Keratinocyte (primary cell): ENCODE measurements around the gene MYT1. TPM values are rescaled to one million over a fixed set of nuclear protein-coding genes. Genes with fewer than 3 reads are reported as not detected.
"Not testable (repeated sequence)": the region's sequence is repeated elsewhere in the genome, so short reads cannot be mapped to it uniquely, and the experiment has no call there.

Source experiments
- DNase-seq: peaks from one replicate; pipeline ENCODE4 v3.0.0-alpha.2; 2011; ENCODE audit warnings: low read depth, missing footprints, low spot score
- FAIRE-seq: peaks from 2 replicates; lab custom pipeline; 2011; peaks lifted over from hg19 to GRCh38; lab: Jason Lieb, UNC
- H2AFZ ChIP-seq: 2 replicates; pipeline ENCODE4 v1.6.0; 2012; ENCODE audit warnings: low read length, control low read depth, inconsistent platforms; ENCODE audit not compliant: control insufficient read depth
- H3K27ac ChIP-seq: 2 replicates; pipeline ENCODE4 v1.5.1; 2011; ENCODE audit warnings: low read length; ENCODE audit not compliant: control insufficient read depth, insufficient read depth
- H3K27me3 ChIP-seq: 3 replicates; pipeline ENCODE4 v1.6.0; 2011; ENCODE audit warnings: low read length; ENCODE audit not compliant: control insufficient read depth, insufficient read depth; ENCODE audit errors: extremely low read depth
- H3K36me3 ChIP-seq, 2 experiments: 2 replicates in 1 of 2; 3 replicates in 1 of 2; pipeline ENCODE4 v1.5.1; 2011; ENCODE audit warnings: low read length in 2 of 2, mild to moderate bottlenecking in 1 of 2; ENCODE audit not compliant: control insufficient read depth in 2 of 2, insufficient read depth in 2 of 2; ENCODE audit errors: extremely low read depth in 1 of 2
- H3K4me1 ChIP-seq: 3 replicates; pipeline ENCODE4 v1.5.1; 2011; ENCODE audit warnings: low read length; ENCODE audit not compliant: control insufficient read depth, insufficient read depth; ENCODE audit errors: extremely low read depth
- H3K4me2 ChIP-seq: 3 replicates; pipeline ENCODE4 v1.6.0; 2011; ENCODE audit warnings: low read depth, low read length; ENCODE audit not compliant: control insufficient read depth, insufficient read depth; ENCODE audit errors: extremely low read depth
- H3K4me3 ChIP-seq, 3 experiments: fragments of 200-600 bp in 1 of 3; sonication (generic) in 1 of 3; 2 replicates in 2 of 3; 3 replicates in 1 of 3; pipeline ENCODE4 v1.5.1; 2011 to 2016; ENCODE audit warnings: low read length in 3 of 3, mild to moderate bottlenecking in 3 of 3, control low read depth in 2 of 3, inconsistent platforms in 1 of 3, low read depth in 1 of 3, mixed read lengths in 1 of 3, mixed run types in 1 of 3, moderate library complexity in 1 of 3; ENCODE audit not compliant: control insufficient read depth in 2 of 3, insufficient read depth in 2 of 3; ENCODE audit errors: extremely low read depth in 1 of 3
- H3K79me2 ChIP-seq: 2 replicates; pipeline ENCODE4 v1.6.0; 2012; ENCODE audit warnings: low read length; ENCODE audit not compliant: control insufficient read depth, insufficient read depth
- H3K9ac ChIP-seq: 3 replicates; pipeline ENCODE4 v1.6.0; 2011; ENCODE audit warnings: low read length; ENCODE audit not compliant: control insufficient read depth, insufficient read depth; ENCODE audit errors: extremely low read depth
- H3K9me1 ChIP-seq: 3 replicates; pipeline ENCODE4 v1.6.0; 2011; ENCODE audit warnings: low read length; ENCODE audit not compliant: control insufficient read depth, insufficient read depth; ENCODE audit errors: extremely low read depth
- H3K9me3 ChIP-seq: 2 replicates; pipeline ENCODE4 v1.5.1; 2012; ENCODE audit warnings: low read depth, low read length; ENCODE audit not compliant: control insufficient read depth
- H4K20me1 ChIP-seq: 3 replicates; pipeline ENCODE4 v1.6.0; 2011; ENCODE audit warnings: low read length; ENCODE audit not compliant: control insufficient read depth, insufficient read depth; ENCODE audit errors: extremely low read depth
- EZH2 ChIP-seq: IDR thresholded peaks from one replicate; pipeline ENCODE4 v1.6.1; 2012; ENCODE audit warnings: inconsistent platforms, mild to moderate bottlenecking, low read length, moderate library complexity
- dilution Hi-C: fragments of 300-500 bp; cut with MboI; formaldehyde crosslinking; loops from one replicate; pipeline ENCODE4 v1.7.0; 2020; ENCODE audit warnings: low sequenced_read_pairs; ENCODE audit not compliant: extremely low pct_ligation_motif_present
- polyA plus RNA-seq, 5 experiments: library from polyadenylated mRNA; depleted of rRNA in 3 of 5; stranded (reverse) in 3 of 5; stranded (forward) in 1 of 5; unstranded in 1 of 5; fragments of >200 nt; gene quantifications; 1 replicate in 1 of 5; 2 replicates in 3 of 5; 3 replicates in 1 of 5; pipeline versions ENCODE4 v1.2.1 to v1.2.3, GENCODE V29; 2011 to 2012; ENCODE audit warnings: missing spikeins in 2 of 5, low read depth in 1 of 5, low replicate concordance in 1 of 5
- TF ChIP-seq, protein P1 (sequence below), 3 experiments: IDR thresholded peaks in 1 of 3; conservative IDR thresholded peaks in 1 of 3; optimal IDR thresholded peaks in 1 of 3; 2 replicates in 2 of 3; 3 replicates in 1 of 3; pipeline versions ENCODE3 to v1.5.1; 2011; ENCODE audit warnings: low read length in 3 of 3, mild to moderate bottlenecking in 3 of 3, moderate library complexity in 2 of 3, control low read depth in 1 of 3, inconsistent platforms in 1 of 3; ENCODE audit not compliant: insufficient read depth in 2 of 3; ENCODE audit errors: extremely low read depth in 1 of 3

The MYT1 gene
- polyA plus RNA-seq, 1 donor (not counting 4 experiments of a cell fraction or from before 2014, with no cell fraction given) = not detected

DNA sequence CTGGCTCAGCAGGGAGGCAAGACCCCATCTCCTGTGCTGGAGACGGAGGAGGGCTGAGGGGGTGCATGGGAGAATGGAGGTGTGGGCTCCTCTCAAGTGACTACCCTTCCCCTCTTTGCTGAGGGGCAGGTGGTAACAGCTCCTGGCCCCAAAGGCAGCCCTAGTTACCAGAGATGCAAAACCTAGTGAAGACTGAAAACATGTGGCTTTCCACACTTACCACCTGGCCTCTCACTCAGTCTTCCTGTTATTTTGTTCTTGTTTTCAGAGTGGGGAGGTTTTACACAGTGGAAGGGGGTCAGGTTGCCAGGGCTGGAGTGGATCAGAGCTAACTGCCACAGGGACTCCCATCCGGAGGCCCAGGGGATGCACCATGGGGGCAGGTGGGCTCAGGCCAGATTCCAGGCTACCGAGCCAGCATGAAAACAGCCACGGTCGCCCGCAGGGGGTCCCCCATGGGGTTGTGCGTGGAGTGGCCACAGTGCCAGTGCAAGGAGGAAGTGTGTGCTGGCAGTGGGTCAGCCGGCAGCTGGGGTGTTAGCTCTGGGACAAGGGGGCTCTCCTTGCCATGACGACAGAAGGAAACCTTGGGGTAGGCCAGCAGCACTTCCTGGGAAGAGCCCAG, 21.1 kb downstream of the MYT1 start:
- FAIRE-seq = no peak

GRCh38 chr20:64186071-64186598, 21.9 kb downstream of the MYT1 start:
- Histone ChIP-seq H3K9me3 (no peaks in the 10 kb centered on the region), H3K4me3 (no peak overlapping the region), H4K20me1 (no peaks in the 10 kb centered on the region), H3K79me2 (no peaks in the 10 kb centered on the region), H3K9me1 (no peaks in the 10 kb centered on the region), H3K9ac (no peak overlapping the region), H3K27me3 (no peaks in the 10 kb centered on the region), H3K27ac (no peak overlapping the region), H3K4me1 (no peaks in the 10 kb centered on the region), H2AFZ (no peak overlapping the region), H3K36me3 (no peaks in the 10 kb centered on the region), H3K4me2 (no peak overlapping the region)
- dilution Hi-C loops = no loop called here
- DNase-seq (no peak), FAIRE-seq (no peak)
- TF ChIP-seq EZH2 = no peak
- TF ChIP-seq, protein P1, sequence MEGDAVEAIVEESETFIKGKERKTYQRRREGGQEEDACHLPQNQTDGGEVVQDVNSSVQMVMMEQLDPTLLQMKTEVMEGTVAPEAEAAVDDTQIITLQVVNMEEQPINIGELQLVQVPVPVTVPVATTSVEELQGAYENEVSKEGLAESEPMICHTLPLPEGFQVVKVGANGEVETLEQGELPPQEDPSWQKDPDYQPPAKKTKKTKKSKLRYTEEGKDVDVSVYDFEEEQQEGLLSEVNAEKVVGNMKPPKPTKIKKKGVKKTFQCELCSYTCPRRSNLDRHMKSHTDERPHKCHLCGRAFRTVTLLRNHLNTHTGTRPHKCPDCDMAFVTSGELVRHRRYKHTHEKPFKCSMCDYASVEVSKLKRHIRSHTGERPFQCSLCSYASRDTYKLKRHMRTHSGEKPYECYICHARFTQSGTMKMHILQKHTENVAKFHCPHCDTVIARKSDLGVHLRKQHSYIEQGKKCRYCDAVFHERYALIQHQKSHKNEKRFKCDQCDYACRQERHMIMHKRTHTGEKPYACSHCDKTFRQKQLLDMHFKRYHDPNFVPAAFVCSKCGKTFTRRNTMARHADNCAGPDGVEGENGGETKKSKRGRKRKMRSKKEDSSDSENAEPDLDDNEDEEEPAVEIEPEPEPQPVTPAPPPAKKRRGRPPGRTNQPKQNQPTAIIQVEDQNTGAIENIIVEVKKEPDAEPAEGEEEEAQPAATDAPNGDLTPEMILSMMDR (optimal IDR thresholded peaks at IDR 0.05 in 1 of 3, IDR thresholded peaks at IDR 0.05 in 1 of 3, conservative IDR thresholded peaks at IDR 0.05 in 1 of 3; ENCODE audit: extremely low read depth in 1 of 3, insufficient read depth in 2 of 3, low read length in 3 of 3) = no peak

More for the DNA sequence above, 21.1 kb downstream of the MYT1 start:
- no peaks in the 10 kb centered on the region for H4K20me1 ChIP-seq
- H3K4me3 ChIP-seq = no peak overlapping the region
- H3K27ac ChIP-seq = no peak overlapping the region
- H3K36me3 ChIP-seq = no peaks in the 10 kb centered on the region
- no peak overlapping the region for H2AFZ ChIP-seq
- no peak overlapping the region for H3K4me2 ChIP-seq
- no peaks in the 10 kb centered on the region for H3K4me1 ChIP-seq
- H3K27me3 ChIP-seq = no peaks in the 10 kb centered on the region
- H3K9ac ChIP-seq = no peak overlapping the region
- DNase-seq = no peak
- H3K79me2 ChIP-seq = no peaks in the 10 kb centered on the region
- no peaks in the 10 kb centered on the region for H3K9me3 ChIP-seq
- dilution Hi-C loops = no loop called here
- no peaks in the 10 kb centered on the region for H3K9me1 ChIP-seq
- TF ChIP-seq EZH2 = no peak
- TF ChIP-seq, protein P1 (optimal IDR thresholded peaks at IDR 0.05 in 1 of 3, IDR thresholded peaks at IDR 0.05 in 1 of 3, conservative IDR thresholded peaks at IDR 0.05 in 1 of 3; ENCODE audit: extremely low read depth in 1 of 3, insufficient read depth in 2 of 3, low read length in 3 of 3) = no peak

DNA sequence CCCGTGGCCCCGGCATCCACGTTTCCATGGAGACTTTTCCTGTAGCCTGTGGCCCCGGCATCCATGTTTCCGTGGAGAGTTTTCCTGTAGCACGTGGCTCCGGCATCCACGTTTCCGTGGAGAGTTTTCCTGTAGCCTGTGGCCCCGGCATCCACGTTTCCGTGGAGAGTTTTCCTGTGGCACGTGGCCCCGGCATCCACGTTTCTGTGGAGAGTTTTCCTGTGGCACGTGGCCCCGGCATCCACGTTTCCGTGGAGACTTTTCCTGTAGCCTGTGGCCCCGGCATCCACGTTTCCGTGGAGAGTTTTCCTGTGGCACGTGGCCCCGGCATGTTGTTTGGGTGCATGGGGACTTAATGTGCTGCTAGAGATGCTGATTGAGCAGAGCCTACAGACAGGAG, 23.0 kb downstream of the MYT1 start:
- H3K4me1 ChIP-seq, H3K9me1 ChIP-seq, H3K4me3 ChIP-seq, H4K20me1 ChIP-seq, dilution Hi-C loops, H3K36me3 ChIP-seq, H2AFZ ChIP-seq, H3K27me3 ChIP-seq, H3K79me2 ChIP-seq, H3K27ac ChIP-seq, DNase-seq, H3K9me3 ChIP-seq, H3K9ac ChIP-seq, H3K4me2 ChIP-seq, FAIRE-seq: not testable (repeated sequence)
